ENCODE results near the gene DDX10.

The DDX10 gene

DNA sequence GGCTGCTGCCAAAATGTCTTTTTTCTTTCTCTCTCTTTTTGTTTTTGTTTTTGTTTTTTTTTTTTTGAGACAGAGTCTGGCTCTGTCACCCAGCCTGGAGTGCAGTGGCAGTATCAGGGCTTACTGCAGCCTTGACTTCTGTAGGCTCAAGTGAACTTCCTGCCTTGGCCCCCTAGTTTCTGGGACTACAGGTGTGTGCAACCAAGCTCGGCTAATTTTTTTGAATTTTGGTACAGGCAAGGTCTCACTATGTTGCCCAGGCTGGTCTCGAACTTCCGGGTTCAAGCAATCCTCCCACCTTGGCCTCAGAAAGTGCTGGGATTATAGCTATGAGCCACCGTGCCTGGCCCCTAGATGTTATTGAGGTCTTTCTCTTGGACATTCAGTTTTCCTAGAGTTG is 2.2 kb upstream of the DDX10 start:
- no peak for DNase-seq

DNA sequence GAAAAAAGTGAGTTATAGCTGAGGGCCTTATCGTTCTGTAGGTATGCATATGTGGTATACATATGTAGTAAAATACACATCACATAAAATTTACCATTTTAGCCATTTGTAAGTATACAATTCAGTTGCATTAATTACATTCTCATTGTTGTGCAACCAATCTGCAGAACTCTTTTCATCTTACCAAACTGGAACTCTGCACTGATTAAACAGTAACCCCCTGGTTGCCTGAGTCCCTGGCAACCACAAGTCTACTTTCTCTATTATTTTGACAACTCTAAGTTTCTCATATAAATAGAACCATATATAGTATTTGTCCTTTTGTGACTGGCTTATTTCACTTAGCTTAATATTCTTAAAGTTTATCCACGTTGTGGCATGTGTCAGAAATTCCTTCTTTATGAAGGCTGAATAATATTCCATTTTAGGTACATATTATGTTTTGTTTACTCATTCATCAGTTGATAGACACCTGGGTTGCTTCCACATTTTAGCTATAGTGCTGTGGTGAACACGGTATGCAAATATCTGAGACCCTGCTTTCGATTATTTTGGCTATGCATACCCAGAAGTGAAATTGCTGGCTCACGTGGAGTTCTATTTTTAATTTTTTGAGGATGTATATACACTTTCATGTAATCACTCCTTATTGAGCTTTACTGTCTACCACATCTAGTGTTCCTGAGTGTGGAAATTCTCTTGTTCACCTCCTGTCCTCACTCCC is 1.6 kb upstream of the DDX10 start:
- no peak for DNase-seq

DNA sequence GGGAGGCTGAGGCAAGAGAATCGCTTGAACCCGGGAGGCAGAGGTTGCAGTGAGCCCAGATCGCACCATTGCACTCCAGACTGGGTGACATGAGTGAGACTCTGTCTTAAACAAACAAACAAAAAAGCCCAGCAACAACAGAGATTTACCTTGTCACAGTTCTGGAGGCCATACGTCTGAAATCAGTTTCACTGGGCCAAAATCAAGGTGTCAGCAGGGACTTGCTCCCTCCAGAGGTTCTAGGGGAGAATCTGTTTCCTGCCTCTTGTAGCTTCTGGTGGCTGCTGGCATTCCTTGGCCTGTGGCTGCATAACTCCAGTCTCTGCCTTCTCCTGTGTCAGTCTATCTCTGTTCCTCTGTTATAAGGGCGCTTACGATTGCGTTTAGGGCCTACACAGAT is 1.5 kb downstream of the DDX10 start:
- DNase-seq = no peak

DNA sequence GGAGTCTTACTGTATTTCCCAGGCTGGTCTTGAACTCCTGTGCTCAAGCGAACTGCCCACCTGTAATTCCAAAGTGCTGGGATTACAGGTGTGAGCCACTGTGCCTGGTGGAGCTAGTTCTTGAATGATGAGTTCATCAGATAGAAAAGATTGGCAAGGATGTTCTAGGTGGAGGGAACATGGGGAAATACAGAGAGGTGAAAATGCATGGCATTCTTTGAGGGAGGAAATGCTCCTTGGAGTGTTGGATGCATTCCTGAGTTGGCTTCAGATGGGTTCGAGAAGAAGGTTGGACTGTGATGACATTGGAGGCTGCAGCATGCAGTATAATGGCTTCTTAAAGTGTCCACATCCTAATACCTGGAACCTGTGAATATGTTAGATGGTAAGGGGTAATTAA is 4.4 kb downstream of the DDX10 start:
- DNase-seq = no peak

DNA sequence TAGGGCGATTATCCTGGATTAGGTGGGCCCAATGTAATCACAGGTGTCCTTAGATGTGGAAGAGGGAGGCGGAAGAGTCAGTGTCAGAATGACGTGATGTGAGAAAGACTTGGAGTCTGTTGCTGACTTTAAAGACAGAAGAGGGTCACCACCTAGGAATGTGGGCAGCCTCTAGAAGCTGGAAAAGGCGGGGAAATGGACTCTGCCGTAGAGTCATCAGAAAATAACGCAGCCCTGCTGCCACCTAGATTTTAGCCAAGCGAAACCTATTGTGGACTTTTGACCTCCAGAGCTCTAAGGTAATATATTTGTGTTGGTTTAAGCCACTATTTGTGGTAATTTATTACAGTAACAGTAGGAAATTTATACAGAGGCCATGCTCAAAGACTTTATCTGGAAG is 4.8 kb downstream of the DDX10 start:
- no peak for DNase-seq

DNA sequence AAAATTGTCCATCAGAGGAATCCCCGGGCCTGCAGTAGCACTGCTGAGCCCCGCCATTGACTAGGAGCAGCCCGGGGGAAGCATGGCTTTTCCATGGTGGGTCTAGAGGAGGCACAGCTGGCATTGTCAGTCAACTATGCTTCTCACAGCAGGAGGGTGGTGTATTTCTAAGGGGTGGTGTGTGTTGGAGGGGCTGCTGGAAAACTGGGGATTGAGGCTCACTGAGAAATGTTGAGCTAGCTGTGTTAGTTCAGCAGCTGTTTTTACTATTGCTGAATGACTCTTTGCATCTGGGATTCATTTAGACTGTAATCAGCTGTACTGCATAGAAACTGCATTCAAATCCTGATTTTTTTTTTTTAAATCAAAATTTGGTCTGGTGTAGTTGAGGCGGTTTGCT is 5.6 kb downstream of the DDX10 start:
- no peak for DNase-seq

DNA sequence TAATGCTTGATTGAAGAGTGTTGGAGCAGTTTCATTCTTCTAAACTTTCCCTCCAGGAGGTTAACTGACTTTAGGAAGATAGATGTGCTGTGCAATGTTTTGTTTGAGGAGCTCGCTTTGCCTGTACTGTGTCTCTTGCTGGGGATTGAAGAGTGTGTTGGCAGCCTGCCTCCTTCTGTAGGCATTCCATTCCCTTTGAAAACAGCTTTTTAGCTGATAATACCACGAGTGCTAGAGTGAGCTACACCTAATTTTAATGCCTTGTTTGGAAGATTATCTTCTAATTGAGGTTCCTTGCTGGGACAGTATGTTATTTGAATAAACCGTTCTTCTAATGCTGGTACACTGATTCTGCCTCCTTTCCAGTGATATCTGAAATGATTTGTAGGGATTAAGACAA is 7.2 kb downstream of the DDX10 start:
- no peak for DNase-seq

DNA sequence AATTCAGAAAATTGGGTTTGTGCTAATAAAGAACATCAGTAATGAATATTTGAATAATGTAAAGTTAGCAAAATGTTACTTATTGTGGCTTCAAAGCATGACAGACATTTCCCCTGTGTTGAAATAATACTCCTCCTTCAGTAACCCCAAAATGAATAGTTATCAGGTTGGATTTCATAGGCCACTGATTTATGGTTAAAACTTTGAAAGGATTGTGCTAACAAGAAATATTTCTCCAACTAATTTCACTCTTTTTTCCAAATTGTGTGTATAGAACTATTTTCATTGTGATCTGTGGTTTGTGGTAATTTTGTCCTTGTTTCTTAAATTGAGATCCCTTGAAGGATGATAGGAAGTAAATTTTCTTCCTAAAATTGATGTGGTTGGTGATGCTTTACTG is 7.9 kb downstream of the DDX10 start:
- no peak for DNase-seq

DNA sequence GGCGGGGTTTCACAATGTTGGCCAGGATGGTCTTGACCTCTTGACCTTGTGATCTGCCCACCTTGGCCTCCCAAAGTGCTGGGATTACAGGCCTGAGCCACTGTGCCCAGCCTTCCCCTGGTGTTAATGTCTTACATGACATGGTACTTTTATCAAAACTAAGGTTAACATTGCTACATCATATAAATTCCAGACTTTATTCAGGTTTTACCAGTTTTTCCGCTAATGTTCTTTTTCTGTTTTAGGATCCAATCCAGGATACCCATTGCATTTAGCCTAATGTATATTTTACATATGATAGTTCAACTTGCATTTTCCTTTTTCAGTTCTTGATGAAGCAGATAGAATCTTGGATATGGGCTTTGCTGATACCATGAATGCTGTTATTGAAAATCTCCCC is 14.2 kb downstream of the DDX10 start:
- DNase-seq = no peak

DNA sequence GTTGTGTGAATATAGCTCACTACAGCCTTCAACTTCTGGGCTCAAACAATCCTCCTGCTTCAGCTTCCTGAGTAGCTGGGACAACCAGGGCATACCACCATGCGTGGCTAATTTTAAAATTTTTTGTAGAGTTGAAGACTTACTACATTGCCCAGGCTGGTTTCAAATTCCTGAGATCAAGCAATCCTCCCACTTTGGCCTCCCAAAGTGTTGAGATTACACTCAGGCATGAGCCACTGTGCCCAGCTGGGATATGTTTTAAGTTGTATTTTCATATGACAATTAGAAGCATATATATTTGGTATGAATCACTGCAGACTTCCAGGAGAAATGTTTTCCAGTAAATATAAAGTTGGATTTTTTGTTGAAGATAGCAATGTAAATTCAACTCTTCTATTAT is 15.4 kb downstream of the DDX10 start:
- no peak for DNase-seq

DNA sequence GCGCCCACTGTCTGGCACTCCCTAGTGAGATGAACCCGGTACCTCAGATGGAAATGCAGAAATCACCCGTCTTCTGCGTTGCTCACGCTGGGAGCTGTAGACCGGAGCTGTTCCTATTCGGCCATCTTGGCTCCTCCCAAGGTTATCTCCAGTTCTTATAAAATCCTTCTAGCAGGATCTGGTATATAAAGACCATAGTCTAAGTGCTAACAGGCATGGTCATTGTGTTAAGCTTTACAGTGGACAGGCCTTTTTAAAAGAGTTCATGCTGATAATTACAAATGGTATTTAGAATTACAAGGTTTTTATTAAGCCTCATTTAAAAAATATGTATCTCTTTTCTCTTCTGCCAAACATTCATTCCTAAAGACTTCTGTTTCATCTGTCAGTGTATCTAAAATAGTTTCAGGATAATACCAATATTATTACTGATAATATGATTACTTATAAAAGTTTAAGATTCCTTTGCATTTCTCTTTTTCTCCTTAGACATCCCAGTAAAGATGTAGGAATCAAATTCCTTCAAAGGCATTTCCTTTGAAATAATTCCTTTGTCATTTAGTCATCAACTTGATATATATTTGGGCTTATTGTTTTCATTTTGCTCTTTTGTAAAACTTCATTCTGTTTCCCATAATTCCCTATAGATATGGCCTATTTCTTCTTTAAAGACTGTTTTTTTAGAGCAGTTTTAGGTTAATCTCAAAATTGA is 20.7 kb downstream of the DDX10 start:
- DNase-seq = no peak

DNA sequence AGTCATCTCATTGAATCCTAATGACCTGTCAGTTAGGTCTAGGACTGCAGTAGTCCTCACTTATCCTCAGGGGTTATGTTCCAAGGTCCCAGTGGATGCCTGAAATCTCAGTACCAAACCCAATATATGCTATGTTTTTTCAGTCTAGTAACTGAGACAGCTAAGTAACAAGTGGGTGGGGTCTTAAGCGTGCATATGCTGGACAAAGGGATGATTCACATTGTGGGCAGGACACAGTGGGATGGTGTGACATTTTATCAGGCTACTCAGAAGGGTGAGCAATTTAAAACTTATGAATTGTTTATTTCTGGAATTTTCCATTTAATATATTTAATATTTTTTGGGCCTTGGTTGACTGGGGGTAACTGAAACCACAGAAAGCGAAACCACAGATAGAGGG is 29.0 kb downstream of the DDX10 start:
- DNase-seq = no peak

DNA sequence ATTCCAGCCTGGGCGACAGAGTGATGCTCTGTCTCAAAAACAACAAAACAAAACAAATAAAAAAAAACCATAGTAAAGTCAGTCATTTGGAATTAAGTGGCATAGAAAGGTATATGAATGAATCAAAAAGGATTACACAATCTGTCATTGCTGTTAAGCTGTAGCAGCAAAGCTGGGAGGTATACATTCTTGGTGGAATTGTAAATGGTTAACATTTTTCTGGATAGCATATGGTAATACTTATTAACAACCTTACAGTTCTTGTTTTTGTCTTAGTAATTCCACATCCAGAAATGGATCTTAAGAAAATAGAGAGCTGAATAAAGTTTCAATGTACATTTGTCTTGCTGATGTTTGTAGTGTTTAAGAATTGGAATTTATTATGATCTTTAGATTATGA is 30.0 kb downstream of the DDX10 start:
- no peak for DNase-seq

DNA sequence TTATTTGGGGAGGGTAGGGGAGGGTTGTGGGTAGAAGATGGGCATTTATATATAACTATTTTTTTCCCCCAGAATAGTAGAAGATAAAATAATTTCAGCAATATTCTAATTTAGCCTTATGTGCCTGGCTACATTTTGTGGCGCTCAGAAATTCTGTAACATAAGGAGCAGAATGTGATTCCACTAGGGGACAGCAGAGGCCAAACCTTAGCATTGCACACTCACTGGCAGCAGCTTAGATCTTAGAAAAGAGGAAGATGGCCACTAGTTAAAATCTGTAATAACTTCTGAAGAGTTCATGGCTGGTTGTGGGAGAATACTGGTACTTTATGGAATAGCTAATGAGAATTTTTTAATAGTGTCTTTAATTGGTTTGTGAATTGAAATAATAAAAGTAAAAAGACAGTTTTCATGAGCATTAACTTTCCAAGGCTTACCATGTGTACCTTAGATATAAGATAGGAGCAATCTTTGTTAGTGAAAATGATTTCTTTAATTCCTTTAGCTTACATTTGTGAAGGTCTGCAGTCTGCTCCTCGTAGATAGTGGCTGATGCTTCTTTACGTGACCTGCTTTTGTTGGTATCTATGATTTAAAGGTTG is 33.1 kb downstream of the DDX10 start:
- peak; percentile 18 for DNase-seq

DNA sequence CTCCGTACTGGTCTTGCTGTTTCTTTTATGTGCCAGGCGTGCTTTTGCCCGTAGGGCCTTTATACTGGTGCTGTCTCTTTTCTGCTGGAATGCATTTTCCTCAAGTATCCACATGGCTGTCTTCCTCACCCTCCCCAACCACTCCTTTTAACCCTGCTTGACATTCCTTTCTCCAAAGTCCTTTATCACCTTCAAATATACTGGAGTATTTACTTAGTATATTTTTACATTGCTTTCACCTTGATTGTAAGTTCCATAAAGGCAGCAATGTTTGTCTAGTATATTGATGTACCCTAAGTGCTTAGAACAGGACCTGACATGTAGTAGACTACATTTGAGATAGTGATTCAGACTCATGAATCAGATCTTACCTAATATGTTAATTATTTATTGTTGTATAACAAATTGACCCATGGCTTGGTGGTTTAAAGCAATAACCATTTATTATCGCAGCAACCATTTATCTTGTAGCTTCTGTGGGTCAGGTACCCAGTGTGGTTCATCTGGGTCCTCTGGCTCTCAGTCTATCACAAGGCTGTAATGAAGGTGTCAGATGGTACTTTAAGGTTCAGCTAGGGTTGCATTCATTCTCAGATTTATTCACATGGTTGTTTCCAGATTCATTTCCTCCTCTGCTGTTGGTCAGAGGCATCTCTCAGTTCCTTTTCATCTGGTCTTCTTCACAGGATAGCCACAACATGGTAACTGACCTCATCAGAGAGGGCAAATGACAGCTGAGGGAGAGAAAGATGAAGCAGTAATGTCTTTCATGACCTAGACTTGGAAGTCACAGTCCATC is 34.2 kb downstream of the DDX10 start:
- no peak for DNase-seq

DNA sequence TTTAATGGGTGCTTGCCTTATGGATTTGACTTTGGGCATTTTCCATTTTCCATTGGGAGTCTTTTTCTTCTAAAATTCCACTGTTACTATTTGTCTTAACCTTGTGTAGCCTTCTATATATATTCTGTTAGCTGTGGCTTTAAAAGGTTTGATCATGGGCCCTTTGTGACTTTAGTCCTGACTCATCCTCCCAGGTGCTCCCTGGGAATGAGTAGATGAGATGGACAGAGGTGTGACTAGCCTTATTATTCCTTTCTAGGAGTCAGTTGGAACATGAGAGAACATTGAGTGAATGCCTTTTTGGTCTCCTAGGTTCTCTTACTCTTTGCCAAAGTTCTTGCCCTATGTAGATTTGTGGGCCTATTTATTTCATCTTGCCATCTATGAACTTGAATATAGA is 39.0 kb downstream of the DDX10 start:
- no peak for DNase-seq

DNA sequence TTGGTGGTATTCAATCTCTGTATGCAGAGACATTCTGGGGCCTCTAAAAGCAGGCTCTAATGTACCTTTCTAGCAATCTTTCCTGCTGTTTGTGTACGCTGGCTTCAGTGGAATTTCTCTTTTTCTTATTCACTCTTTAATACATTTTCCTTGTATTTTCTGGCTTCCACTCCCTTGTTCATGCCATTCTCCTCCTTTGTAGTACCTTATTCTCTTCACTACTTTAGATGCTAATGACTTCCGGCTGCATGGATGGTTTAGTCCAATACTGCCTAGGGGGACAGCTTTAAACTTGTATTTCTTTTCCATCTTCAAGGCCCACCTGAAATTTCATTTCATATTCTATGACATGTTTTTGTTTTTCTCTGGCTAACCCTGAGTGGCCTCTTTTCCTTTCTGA is 40.2 kb downstream of the DDX10 start:
- DNase-seq = no peak

DNA sequence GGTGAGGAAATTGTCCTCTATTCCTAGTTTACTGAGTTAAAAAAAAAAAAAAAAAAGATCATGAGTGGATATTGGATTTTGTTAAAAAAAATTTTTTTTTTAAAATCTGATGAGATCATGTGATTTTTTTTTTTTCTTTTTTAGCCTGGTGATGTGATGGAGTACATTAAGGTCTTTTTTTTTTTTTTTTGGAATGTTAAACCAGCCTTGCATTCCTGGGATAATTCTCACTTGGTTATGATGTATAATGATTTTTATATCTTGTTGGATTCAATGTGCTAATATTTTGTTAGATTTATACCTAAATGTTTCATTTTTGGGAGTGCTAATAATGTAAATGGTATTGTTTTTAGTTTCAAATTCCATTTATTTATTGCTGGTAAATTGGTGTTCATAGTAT is 43.3 kb downstream of the DDX10 start:
- no peak for DNase-seq

DNA sequence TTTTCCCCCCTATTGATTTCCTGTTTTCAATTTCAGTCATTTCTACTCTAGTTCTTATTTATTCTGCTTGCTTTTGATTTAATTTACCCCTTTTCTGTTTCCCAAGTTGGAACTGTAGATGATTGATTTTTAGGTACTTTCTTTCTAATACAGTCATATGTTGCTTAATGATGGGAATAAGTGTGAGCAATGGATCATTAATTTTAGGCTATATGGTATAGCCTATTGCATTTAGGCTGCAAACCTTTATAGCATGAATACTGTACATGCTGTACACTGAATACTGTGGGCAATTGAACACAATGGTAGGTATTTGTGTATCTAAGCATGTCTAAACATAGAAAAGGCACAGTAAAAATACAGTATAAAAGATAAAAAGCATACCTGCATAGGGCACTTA is 44.9 kb downstream of the DDX10 start:
- no peak for DNase-seq

DNA sequence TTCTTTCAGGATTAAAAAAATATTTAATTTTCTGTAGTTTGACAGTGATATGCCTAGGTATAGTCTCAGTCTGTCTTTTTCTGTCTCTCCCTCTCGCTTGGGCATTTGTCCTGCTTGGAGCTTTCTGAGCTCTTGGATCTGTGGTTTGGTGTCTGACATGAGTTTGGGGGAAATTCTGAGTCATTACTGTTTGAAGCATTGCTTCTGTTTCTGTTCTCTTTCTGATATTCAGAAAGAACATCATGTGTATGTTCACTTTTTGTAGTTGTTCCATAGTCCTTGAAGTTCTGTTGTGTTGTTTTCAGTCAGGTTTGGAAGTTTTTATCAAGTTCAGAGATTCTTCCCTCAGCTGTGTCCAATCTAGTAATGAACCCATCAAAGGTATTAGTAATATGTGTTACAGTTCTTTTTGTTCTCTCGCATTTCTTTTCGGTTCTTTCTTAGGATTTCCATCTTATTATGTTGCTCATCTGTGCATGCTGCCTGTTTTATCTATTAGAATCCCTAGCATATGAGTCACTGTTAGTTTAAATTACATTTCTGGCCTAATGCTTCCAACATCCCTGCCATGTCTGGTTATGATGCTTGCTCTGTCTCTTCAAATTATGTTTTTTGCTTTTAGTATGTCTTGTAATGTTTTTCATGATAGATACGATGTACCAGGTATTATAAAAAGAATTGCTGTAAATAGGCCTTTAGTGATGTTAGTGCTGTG is 48.4 kb downstream of the DDX10 start:
- DNase-seq = no peak

DNA sequence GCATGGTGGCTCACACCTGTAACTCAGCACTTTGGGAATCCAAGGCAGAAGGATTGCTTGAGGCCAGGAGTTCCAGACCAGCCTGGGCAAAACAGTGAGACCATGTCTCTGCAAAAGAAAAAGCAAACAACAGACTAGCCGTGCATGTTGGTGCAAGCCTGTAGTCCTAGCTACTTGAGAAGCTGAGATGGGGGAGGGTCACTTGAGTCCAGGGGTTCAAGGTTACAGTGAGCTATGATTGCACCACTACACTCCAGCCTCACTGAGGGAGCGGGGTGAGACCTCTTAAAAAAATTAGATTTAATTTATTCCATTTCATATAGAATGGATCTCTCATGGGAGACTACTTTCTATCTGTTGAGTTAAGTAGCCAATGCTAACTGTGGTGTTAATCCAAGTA is 50.4 kb downstream of the DDX10 start:
- no peak for DNase-seq

DNA sequence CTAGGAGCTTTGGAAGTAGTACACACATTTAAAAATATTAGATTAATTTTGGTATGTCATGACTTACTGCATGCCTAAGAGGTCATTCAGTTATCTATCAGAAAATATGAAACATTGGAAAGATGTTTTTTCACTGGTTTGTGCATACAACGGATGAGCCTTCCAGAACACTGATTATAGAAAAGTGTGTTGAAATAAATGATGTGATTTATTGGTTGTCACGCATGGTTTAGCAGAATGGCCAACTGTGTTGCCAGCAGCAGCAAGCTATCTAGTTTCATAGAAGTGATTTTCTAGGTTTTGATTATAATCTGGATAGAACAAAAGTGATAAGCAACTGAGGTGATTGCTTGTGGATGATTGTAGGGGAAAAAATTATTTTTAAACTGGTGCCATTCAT is 53.6 kb downstream of the DDX10 start:
- DNase-seq = no peak
